A673 (cell line): ENCODE data around the gene EGR2. TPM values are rescaled to one million over a fixed set of nuclear protein-coding genes. Genes with fewer than 3 reads are reported as not detected.

Experiments used
- BruUV-seq: library from RNA; stranded (reverse); fragments of 400-500 nt; replicated peaks from 2 replicates; lab custom pipeline; 2021; lab: Mats Ljungman, UMichigan
- CTCF ChIA-PET: fragments of 300-600 bp; sonication (Branson Sonifier 250); formaldehyde crosslinking; loops from one replicate; lab custom pipeline; 2022; ENCODE audit warnings: antibody characterized with exemption; lab: Charles Lee
- POLR2A ChIA-PET: fragments of 300-600 bp; sonication (Branson Sonifier 250); formaldehyde crosslinking; loops from one replicate; lab custom pipeline; 2022; ENCODE audit warnings: antibody characterized with exemption; ENCODE audit not compliant: low non-redundant PET; lab: Charles Lee
- DNase-seq: peaks from one replicate; pipeline ENCODE4 v3.0.0-alpha.2; 2015; ENCODE audit warnings: low spot score
- H3K27ac ChIP-seq: fragments of 200-600 bp; sonication (generic); 2 replicates; pipeline ENCODE4 v1.5.1; 2016; ENCODE audit warnings: mixed run types, low read depth, mild to moderate bottlenecking, mixed read lengths, antibody characterized with exemption, low read length; ENCODE audit not compliant: poor library complexity, severe bottlenecking
- H3K27me3 ChIP-seq: fragments of 200-600 bp; sonication (generic); replicated peaks from 2 replicates; pipeline ENCODE4 v1.6.1; 2017; ENCODE audit warnings: mixed run types, low read depth, mild to moderate bottlenecking, mixed read lengths, antibody characterized with exemption, low read length; ENCODE audit not compliant: insufficient read depth, poor library complexity
- H3K36me3 ChIP-seq: fragments of 200-600 bp; sonication (generic); 2 replicates; pipeline ENCODE4 v1.6.1; 2016; ENCODE audit warnings: mixed run types, mild to moderate bottlenecking, mixed read lengths, antibody characterized with exemption, low read length; ENCODE audit not compliant: insufficient read depth, poor library complexity, severe bottlenecking
- H3K4me1 ChIP-seq: fragments of 200-600 bp; sonication (generic); 2 replicates; pipeline ENCODE4 v1.6.1; 2017; ENCODE audit warnings: mixed run types, mild to moderate bottlenecking, mixed read lengths, antibody characterized with exemption, low read length; ENCODE audit not compliant: insufficient read depth, poor library complexity, severe bottlenecking
- H3K4me3 ChIP-seq: fragments of 200-600 bp; sonication (generic); 2 replicates; pipeline ENCODE4 v1.5.1; 2016; ENCODE audit warnings: low read depth, mixed run types, mild to moderate bottlenecking, mixed read lengths, low read length; ENCODE audit not compliant: poor library complexity, severe bottlenecking
- H3K9me3 ChIP-seq: fragments of 200-600 bp; sonication (generic); 2 replicates; pipeline ENCODE4 v1.6.1; 2016; ENCODE audit warnings: mixed run types, low read depth, mild to moderate bottlenecking, mixed read lengths, antibody characterized with exemption, low read length; ENCODE audit not compliant: poor library complexity, severe bottlenecking
- CTCF ChIP-seq: fragments of 300-800, 200-600 bp; sonication (generic); conservative IDR thresholded peaks from 2 replicates; pipeline ENCODE4 v1.5.1; 2017; ENCODE audit warnings: low read depth, mild to moderate bottlenecking, antibody characterized with exemption, low read length, moderate library complexity, mixed read lengths
- EZH2 ChIP-seq: fragments of 200-600 bp; sonication (generic); IDR thresholded peaks from 2 replicates; pipeline ENCODE4 v1.6.1; 2017; ENCODE audit warnings: borderline replicate concordance, low read depth, mild to moderate bottlenecking, mixed read lengths, antibody characterized with exemption, low read length; ENCODE audit not compliant: poor library complexity, severe bottlenecking
- intact Hi-C: fragments of 100-400 bp; cut with micrococcal nuclease; formaldehyde crosslinking; loops from one replicate; pipeline ENCODE4 v1.10.0; 2022; ENCODE audit not compliant: unreplicated experiment
- total RNA-seq: library from RNA; stranded (reverse); gene quantifications from 2 replicates; pipeline ENCODE4 v1.2.3, GENCODE V29; 2021

Gene EGR2
- total RNA-seq, 1 experiment from 2014 or later, result 18.3 TPM

GRCh38 chr10:62831346-62831745 lies 15.2 kb upstream of the EGR2 start:
- no peaks in the 10 kb centered on the region for H3K9me3 ChIP-seq
- no peak overlapping the region for H3K27ac ChIP-seq
- ChIA-PET POLR2A (no interaction called here), CTCF (no interaction called here)
- no peaks in the 10 kb centered on the region for H3K27me3 ChIP-seq
- no peaks in the 10 kb centered on the region for H3K4me1 ChIP-seq
- no peaks in the 10 kb centered on the region for H3K36me3 ChIP-seq
- DNase-seq, result no peak
- no peak overlapping the region for H3K4me3 ChIP-seq
- TF ChIP-seq CTCF, result no peak
- no peak for TF ChIP-seq EZH2
- BruUV-seq, result no TSS peak
- intact Hi-C loops, result no loop called here

- Histone ChIP-seq H3K4me3 (no peak overlapping the region), H3K27me3 (no peaks in the 10 kb centered on the region), H3K4me1 (no peaks in the 10 kb centered on the region), H3K9me3 (no peaks in the 10 kb centered on the region), H3K36me3 (no peaks in the 10 kb centered on the region), H3K27ac (no peak overlapping the region)
- ChIA-PET POLR2A (no interaction called here), CTCF (interaction anchor here (0.6 kb wide), 1 partner anchor 13 kb away, joined by 5 read pairs; no protein-coding TSS in a partner anchor)
- DNase-seq, result no peak
- intact Hi-C loops, result no loop called here
- TF ChIP-seq EZH2, result no peak
- no peak for TF ChIP-seq CTCF
- BruUV-seq, result no TSS peak
These were observed 14.5 kb upstream of the EGR2 start for GRCh38 chr10:62830679-62831078.

- no peak for DNase-seq
- POLR2A ChIA-PET, result no interaction called here
- CTCF ChIA-PET, result no interaction called here
These were observed 13.5 kb upstream of the EGR2 start for GRCh38 chr10:62829622-62830021.

More at GRCh38 chr10:62829622-62830021, 13.5 kb upstream of the EGR2 start:
- H3K27me3 ChIP-seq, result no peaks in the 10 kb centered on the region
- H3K9me3 ChIP-seq, result no peaks in the 10 kb centered on the region
- TF ChIP-seq EZH2, result no peak
- TF ChIP-seq CTCF, result no peak
- BruUV-seq, result no TSS peak
- no peaks in the 10 kb centered on the region for H3K36me3 ChIP-seq
- intact Hi-C loops, result no loop called here
- no peaks in the 10 kb centered on the region for H3K4me1 ChIP-seq
- H3K4me3 ChIP-seq, result no peak overlapping the region
- no peak overlapping the region for H3K27ac ChIP-seq
